GM23338 (cell line): ENCODE measurements around the gene DOCK1. TPM values are rescaled to one million over a fixed set of nuclear protein-coding genes. Genes with fewer than 3 reads are reported as not detected.

ENCODE experiments used
- ATAC-seq: fragments of 200-7000 bp; cut with Tn5 transposase; 3 replicates; pipeline ENCODE4 v1.9.1; 2020
- DNase-seq: peaks from one replicate; pipeline ENCODE4 v3.0.0-alpha.2; 2015; ENCODE audit warnings: low spot score
- H2AFZ ChIP-seq: fragments of 200-600 bp; sonication (generic); 2 replicates; pipeline ENCODE4 v1.8.0; 2016; ENCODE audit warnings: antibody characterized with exemption, mild to moderate bottlenecking, moderate library complexity
- H3F3A ChIP-seq: fragments of 200-600 bp; sonication (generic); replicated peaks from 2 replicates; pipeline ENCODE4 v1.8.0; 2017; ENCODE audit warnings: antibody characterized with exemption, mixed run types, low read depth
- H3K27ac ChIP-seq: fragments of 200-600 bp; sonication (generic); 2 replicates; pipeline ENCODE4 v1.6.1; 2016; ENCODE audit warnings: low read depth
- H3K27me3 ChIP-seq: fragments of 200-600 bp; sonication (generic); 2 replicates; pipeline ENCODE4 v1.8.0; 2016; ENCODE audit warnings: mild to moderate bottlenecking, mixed run types, moderate library complexity; ENCODE audit not compliant: insufficient read depth
- H3K36me3 ChIP-seq: fragments of 200-600 bp; sonication (generic); 2 replicates; pipeline ENCODE4 v1.8.0; 2016; ENCODE audit warnings: mild to moderate bottlenecking; ENCODE audit not compliant: insufficient read depth
- H3K4me1 ChIP-seq: fragments of 200-600 bp; sonication (generic); 2 replicates; pipeline ENCODE4 v1.8.0; 2016; ENCODE audit warnings: mild to moderate bottlenecking, moderate library complexity; ENCODE audit not compliant: insufficient read depth
- H3K4me2 ChIP-seq: fragments of 200-600 bp; sonication (generic); 2 replicates; pipeline ENCODE4 v1.7.1; 2017; ENCODE audit warnings: mixed run types
- H3K4me3 ChIP-seq: fragments of 200-600 bp; sonication (generic); 2 replicates; pipeline ENCODE4 v1.6.1; 2016; ENCODE audit warnings: mixed run types
- H3K79me2 ChIP-seq: fragments of 200-600 bp; sonication (generic); replicated peaks from 2 replicates; pipeline ENCODE4 v1.8.0; 2017; ENCODE audit warnings: mild to moderate bottlenecking; ENCODE audit not compliant: insufficient read depth
- H3K9me2 ChIP-seq: fragments of 200-600 bp; sonication (generic); 2 replicates; pipeline ENCODE4 v1.8.0; 2017; ENCODE audit not compliant: insufficient read depth
- H4K20me1 ChIP-seq: fragments of 200-600 bp; sonication (generic); replicated peaks from 2 replicates; pipeline ENCODE4 v1.8.0; 2017; ENCODE audit warnings: mild to moderate bottlenecking; ENCODE audit not compliant: insufficient read depth
- H3K27ac Mint-ChIP-seq: 2 replicates; pipeline ENCODE4 v1.8.0; 2020; ENCODE audit warnings: inconsistent platforms, mild to moderate bottlenecking, moderate library complexity, mixed read lengths
- H3K27me3 Mint-ChIP-seq: 3 replicates; pipeline ENCODE4 v1.8.0; 2022; ENCODE audit warnings: low read depth, mild to moderate bottlenecking, moderate library complexity, mixed read lengths, inconsistent platforms; ENCODE audit not compliant: insufficient read depth, poor library complexity
- H3K36me3 Mint-ChIP-seq: 3 replicates; pipeline ENCODE4 v1.8.0; 2021; ENCODE audit warnings: low read depth, mild to moderate bottlenecking, inconsistent platforms, moderate library complexity, mixed read lengths
- H3K4me1 Mint-ChIP-seq: 3 replicates; pipeline ENCODE4 v1.8.0; 2020; ENCODE audit warnings: mild to moderate bottlenecking, inconsistent platforms, mixed read lengths
- H3K4me3 Mint-ChIP-seq: 3 replicates; pipeline ENCODE4 v1.8.0; 2021; ENCODE audit warnings: moderate library complexity, mild to moderate bottlenecking, inconsistent platforms, mixed read lengths
- H3K9me3 Mint-ChIP-seq: 3 replicates; pipeline ENCODE4 v1.8.0; 2020; ENCODE audit warnings: moderate library complexity, mild to moderate bottlenecking, inconsistent platforms, mixed read lengths
- CREB1 ChIP-seq: fragments of 250-450 bp; sonication (Bioruptor Pico); IDR thresholded peaks from 2 replicates; pipeline ENCODE4 v1.5.0; 2020; ENCODE audit warnings: low read depth, mild to moderate bottlenecking, moderate library complexity
- CTCF ChIP-seq, 2 experiments: fragments of 200-600 bp in 1 of 2; sonication (generic) in 1 of 2; conservative IDR thresholded peaks; 2 replicates each; pipeline versions ENCODE4 v1.5.1 to v1.6.1; 2016 to 2017; ENCODE audit warnings: antibody characterized with exemption in 2 of 2, low read depth in 2 of 2, mild to moderate bottlenecking in 2 of 2, moderate library complexity in 1 of 2
- EZH2 ChIP-seq: fragments of 200-600 bp; sonication (generic); IDR thresholded peaks from one replicate; pipeline ENCODE4 v1.8.0; 2017; ENCODE audit warnings: antibody characterized with exemption, mild to moderate bottlenecking, low read depth; ENCODE audit not compliant: unreplicated experiment
- EZH2phosphoT487 ChIP-seq: fragments of 200-600 bp; sonication (generic); IDR thresholded peaks from one replicate; pipeline ENCODE4 v1.8.1; 2018; ENCODE audit warnings: antibody characterized with exemption; ENCODE audit not compliant: unreplicated experiment
- JUNB ChIP-seq: IDR thresholded peaks from one replicate; pipeline ENCODE4 v1.6.1; 2016; ENCODE audit warnings: antibody characterized with exemption; ENCODE audit not compliant: unreplicated experiment
- NANOG ChIP-seq: IDR thresholded peaks from 2 replicates; pipeline ENCODE4 v1.6.1; 2016; ENCODE audit warnings: antibody characterized with exemption, borderline replicate concordance
- POLR2AphosphoS5 ChIP-seq: IDR thresholded peaks from 2 replicates; pipeline ENCODE4 v1.6.1; 2016; ENCODE audit warnings: antibody characterized with exemption, low read depth
- REST ChIP-seq: IDR thresholded peaks from one replicate; pipeline ENCODE4 v1.6.1; 2018; ENCODE audit warnings: antibody characterized with exemption; ENCODE audit not compliant: unreplicated experiment
- STAT1 ChIP-seq: IDR thresholded peaks from one replicate; pipeline ENCODE4 v1.6.1; 2016; ENCODE audit warnings: antibody characterized with exemption; ENCODE audit not compliant: unreplicated experiment
- ZNF114 ChIP-seq: fragments of 250-450 bp; sonication (Bioruptor Pico); IDR thresholded peaks from 2 replicates; pipeline ENCODE4 v1.5.0; 2020; ENCODE audit warnings: mild to moderate bottlenecking, moderate library complexity
- ZNF331 ChIP-seq: fragments of 250-450 bp; sonication (Bioruptor Pico); IDR thresholded peaks from 2 replicates; pipeline ENCODE4 v1.5.0; 2020; ENCODE audit warnings: low read depth, mild to moderate bottlenecking, moderate library complexity
- polyA plus RNA-seq: library from polyadenylated mRNA; unstranded; fragments of >200 nt; fragmentation: Nextera tagmentation; extraction: Ambion mirVana; gene quantifications from 2 replicates; pipeline ENCODE4 v1.2.1, GENCODE V29; 2016
- total RNA-seq: library from RNA; depleted of rRNA; stranded (reverse); fragments of >200 nt; shearing (Covaris generic); gene quantifications from 2 replicates; pipeline ENCODE4 v1.2.3, GENCODE V29; 2014
- TF ChIP-seq, protein P1 (sequence below): fragments of 250-450 bp; sonication (Bioruptor Pico); IDR thresholded peaks from 2 replicates; pipeline ENCODE4 v1.5.0; 2020; ENCODE audit warnings: mild to moderate bottlenecking, moderate library complexity
- TF ChIP-seq, protein P2 (sequence below): IDR thresholded peaks from 2 replicates; pipeline ENCODE4 v1.6.1; 2016; ENCODE audit warnings: antibody characterized with exemption

The DOCK1 gene
- total and polyA plus RNA-seq, 2 experiments from 2014 or later, result 13.2 to 55.3 TPM

DNA sequence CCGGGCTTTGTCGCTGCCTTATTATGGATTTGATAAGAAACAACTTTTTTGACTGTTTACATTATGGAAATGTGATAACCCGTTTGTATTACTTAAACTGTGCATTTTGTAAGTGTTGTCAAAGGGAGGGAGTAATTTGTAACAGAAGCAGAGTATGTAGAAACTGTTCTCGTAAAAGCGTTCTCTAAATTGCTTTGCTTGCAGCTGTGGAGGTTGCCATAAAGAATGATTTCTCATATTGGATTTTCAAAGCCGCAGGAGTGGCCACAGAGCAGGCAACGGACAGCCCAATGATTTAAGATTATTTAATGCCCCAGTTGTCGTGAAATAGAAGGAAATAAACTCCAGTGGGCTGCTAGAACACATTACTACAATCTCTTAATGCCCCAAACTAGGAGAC is 405.2 kb downstream of the DOCK1 start:
- no peak overlapping the region for H3K4me3 ChIP-seq
- no peak for DNase-seq
- Mint-ChIP-seq H3K9me3 (no peaks in the 10 kb centered on the region; the same call in 2 of the 3 replicates), H3K4me3 (no peak overlapping the region), H3K27ac (peak overlapping the region; percentile 33; the same call in 1 of the 2 replicates), H3K4me1 (peaks cover 20% of the 10 kb centered on the region), H3K36me3 (no peaks in the 10 kb centered on the region), H3K27me3 (peaks cover 3% of the 10 kb centered on the region)
- no peaks in the 10 kb centered on the region for H3K27me3 ChIP-seq
- H4K20me1 ChIP-seq, result no peaks in the 10 kb centered on the region; the same call in 1 of the 2 replicates
- no peaks in the 10 kb centered on the region; the same call in 1 of the 2 replicates for H3K9me2 ChIP-seq
- H3K4me2 ChIP-seq, result no peak overlapping the region; the same call in 1 of the 2 replicates
- no peak overlapping the region for H2AFZ ChIP-seq
- H3K36me3 ChIP-seq, result no peaks in the 10 kb centered on the region
- peaks cover 10% of the 10 kb centered on the region; the same call in 1 of the 2 replicates for H3K4me1 ChIP-seq
- no peak overlapping the region for H3K27ac ChIP-seq
- ATAC-seq, result no peak
- TF ChIP-seq EZH2, result no peak
- TF ChIP-seq ZNF114 (CRISPR knock-in tag), result no peak
- TF ChIP-seq ZNF331 (CRISPR knock-in tag), result no peak
- TF ChIP-seq, protein P1, sequence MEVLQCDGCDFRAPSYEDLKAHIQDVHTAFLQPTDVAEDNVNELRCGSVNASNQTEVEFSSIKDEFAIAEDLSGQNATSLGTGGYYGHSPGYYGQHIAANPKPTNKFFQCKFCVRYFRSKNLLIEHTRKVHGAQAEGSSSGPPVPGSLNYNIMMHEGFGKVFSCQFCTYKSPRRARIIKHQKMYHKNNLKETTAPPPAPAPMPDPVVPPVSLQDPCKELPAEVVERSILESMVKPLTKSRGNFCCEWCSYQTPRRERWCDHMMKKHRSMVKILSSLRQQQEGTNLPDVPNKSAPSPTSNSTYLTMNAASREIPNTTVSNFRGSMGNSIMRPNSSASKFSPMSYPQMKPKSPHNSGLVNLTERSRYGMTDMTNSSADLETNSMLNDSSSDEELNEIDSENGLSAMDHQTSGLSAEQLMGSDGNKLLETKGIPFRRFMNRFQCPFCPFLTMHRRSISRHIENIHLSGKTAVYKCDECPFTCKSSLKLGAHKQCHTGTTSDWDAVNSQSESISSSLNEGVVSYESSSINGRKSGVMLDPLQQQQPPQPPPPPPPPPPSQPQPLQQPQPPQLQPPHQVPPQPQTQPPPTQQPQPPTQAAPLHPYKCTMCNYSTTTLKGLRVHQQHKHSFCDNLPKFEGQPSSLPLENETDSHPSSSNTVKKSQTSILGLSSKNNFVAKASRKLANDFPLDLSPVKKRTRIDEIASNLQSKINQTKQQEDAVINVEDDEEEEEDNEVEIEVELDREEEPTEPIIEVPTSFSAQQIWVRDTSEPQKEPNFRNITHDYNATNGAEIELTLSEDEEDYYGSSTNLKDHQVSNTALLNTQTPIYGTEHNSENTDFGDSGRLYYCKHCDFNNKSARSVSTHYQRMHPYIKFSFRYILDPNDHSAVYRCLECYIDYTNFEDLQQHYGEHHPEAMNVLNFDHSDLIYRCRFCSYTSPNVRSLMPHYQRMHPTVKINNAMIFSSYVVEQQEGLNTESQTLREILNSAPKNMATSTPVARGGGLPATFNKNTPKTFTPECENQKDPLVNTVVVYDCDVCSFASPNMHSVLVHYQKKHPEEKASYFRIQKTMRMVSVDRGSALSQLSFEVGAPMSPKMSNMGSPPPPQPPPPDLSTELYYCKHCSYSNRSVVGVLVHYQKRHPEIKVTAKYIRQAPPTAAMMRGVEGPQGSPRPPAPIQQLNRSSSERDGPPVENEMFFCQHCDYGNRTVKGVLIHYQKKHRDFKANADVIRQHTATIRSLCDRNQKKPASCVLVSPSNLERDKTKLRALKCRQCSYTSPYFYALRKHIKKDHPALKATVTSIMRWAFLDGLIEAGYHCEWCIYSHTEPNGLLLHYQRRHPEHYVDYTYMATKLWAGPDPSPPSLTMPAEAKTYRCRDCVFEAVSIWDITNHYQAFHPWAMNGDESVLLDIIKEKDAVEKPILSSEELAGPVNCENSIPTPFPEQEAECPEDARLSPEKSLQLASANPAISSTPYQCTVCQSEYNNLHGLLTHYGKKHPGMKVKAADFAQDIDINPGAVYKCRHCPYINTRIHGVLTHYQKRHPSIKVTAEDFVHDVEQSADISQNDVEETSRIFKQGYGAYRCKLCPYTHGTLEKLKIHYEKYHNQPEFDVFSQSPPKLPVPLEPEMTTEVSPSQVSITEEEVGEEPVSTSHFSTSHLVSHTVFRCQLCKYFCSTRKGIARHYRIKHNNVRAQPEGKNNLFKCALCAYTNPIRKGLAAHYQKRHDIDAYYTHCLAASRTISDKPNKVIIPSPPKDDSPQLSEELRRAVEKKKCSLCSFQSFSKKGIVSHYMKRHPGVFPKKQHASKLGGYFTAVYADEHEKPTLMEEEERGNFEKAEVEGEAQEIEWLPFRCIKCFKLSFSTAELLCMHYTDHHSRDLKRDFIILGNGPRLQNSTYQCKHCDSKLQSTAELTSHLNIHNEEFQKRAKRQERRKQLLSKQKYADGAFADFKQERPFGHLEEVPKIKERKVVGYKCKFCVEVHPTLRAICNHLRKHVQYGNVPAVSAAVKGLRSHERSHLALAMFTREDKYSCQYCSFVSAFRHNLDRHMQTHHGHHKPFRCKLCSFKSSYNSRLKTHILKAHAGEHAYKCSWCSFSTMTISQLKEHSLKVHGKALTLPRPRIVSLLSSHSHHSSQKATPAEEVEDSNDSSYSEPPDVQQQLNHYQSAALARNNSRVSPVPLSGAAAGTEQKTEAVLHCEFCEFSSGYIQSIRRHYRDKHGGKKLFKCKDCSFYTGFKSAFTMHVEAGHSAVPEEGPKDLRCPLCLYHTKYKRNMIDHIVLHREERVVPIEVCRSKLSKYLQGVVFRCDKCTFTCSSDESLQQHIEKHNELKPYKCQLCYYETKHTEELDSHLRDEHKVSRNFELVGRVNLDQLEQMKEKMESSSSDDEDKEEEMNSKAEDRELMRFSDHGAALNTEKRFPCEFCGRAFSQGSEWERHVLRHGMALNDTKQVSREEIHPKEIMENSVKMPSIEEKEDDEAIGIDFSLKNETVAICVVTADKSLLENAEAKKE (CRISPR knock-in tag), result no peak
- no peak for TF ChIP-seq STAT1
- no peak for TF ChIP-seq NANOG
- no peak for TF ChIP-seq JUNB
- no peak for TF ChIP-seq REST
- TF ChIP-seq CTCF (conservative IDR thresholded peaks at IDR 0.05; ENCODE audit: low read depth in 2 of 2), result no peak
- TF ChIP-seq POLR2AphosphoS5, result no peak
- TF ChIP-seq EZH2phosphoT487, result no peak
- TF ChIP-seq CREB1, result no peak
- TF ChIP-seq, protein P2, sequence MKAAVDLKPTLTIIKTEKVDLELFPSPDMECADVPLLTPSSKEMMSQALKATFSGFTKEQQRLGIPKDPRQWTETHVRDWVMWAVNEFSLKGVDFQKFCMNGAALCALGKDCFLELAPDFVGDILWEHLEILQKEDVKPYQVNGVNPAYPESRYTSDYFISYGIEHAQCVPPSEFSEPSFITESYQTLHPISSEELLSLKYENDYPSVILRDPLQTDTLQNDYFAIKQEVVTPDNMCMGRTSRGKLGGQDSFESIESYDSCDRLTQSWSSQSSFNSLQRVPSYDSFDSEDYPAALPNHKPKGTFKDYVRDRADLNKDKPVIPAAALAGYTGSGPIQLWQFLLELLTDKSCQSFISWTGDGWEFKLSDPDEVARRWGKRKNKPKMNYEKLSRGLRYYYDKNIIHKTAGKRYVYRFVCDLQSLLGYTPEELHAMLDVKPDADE, result no peak
- no peaks in the 10 kb centered on the region for H3K79me2 ChIP-seq
- no peaks in the 10 kb centered on the region for H3F3A ChIP-seq
